ENCODE measurements around the gene FAM169A.
"Not testable (repeated sequence)": the region's sequence is repeated elsewhere in the genome, so short reads cannot be mapped to it uniquely, and the experiment has no call there.

Gene FAM169A

DNA sequence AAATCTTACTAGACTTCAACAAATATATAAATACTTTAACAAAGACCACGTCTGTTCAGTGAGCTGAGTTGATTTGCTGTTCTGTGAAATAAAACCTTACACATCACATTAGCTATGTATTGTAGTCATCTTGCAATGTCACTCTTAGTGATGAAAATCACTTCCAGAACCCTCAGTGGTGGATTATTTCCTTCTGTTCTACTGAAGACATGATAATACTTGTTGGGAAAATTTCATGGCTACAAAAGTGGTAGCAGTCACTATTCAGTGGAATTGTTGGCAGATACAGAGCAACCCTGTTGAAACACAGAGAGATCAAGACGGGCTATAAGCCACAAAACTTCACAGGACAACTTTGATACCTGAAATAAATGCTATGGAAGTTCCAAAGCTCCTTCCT is 26.7 kb upstream of the FAM169A start:
- TF ChIP-seq, protein P1, sequence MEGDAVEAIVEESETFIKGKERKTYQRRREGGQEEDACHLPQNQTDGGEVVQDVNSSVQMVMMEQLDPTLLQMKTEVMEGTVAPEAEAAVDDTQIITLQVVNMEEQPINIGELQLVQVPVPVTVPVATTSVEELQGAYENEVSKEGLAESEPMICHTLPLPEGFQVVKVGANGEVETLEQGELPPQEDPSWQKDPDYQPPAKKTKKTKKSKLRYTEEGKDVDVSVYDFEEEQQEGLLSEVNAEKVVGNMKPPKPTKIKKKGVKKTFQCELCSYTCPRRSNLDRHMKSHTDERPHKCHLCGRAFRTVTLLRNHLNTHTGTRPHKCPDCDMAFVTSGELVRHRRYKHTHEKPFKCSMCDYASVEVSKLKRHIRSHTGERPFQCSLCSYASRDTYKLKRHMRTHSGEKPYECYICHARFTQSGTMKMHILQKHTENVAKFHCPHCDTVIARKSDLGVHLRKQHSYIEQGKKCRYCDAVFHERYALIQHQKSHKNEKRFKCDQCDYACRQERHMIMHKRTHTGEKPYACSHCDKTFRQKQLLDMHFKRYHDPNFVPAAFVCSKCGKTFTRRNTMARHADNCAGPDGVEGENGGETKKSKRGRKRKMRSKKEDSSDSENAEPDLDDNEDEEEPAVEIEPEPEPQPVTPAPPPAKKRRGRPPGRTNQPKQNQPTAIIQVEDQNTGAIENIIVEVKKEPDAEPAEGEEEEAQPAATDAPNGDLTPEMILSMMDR (conservative IDR thresholded peaks at IDR 0.05; ENCODE audit: low read depth, low read length), result no peak
- Histone ChIP-seq H3K4me1 (ENCODE audit: low read depth, poor library complexity, severe bottlenecking) (no peaks in the 10 kb centered on the region), H2AFZ (ENCODE audit: low read depth) (no peak overlapping the region), H4K20me1 (ENCODE audit: insufficient read depth) (no peaks in the 10 kb centered on the region), H3K9ac (no peak overlapping the region), H3K79me2 (ENCODE audit: insufficient read depth, low read depth) (no peaks in the 10 kb centered on the region), H3K27ac (no peak overlapping the region), H3K4me3 (IDR thresholded peaks at IDR 0.05; ENCODE audit: insufficient read depth, low read depth, low read length) (no peak overlapping the region), H3K4me2 (no peak overlapping the region), H3K36me3 (ENCODE audit: insufficient read depth) (no peaks in the 10 kb centered on the region), H3K27me3 (ENCODE audit: insufficient read depth, low read depth) (no peaks in the 10 kb centered on the region)

GRCh38 chr5:74889523-74890105 is 23.4 kb upstream of the FAM169A start:
- no peak overlapping the region for H3K9ac ChIP-seq
- H3K27ac ChIP-seq, result no peak overlapping the region
- H3K36me3 ChIP-seq (ENCODE audit: insufficient read depth), result no peaks in the 10 kb centered on the region
- H3K79me2 ChIP-seq (ENCODE audit: insufficient read depth, low read depth), result no peaks in the 10 kb centered on the region
- H3K4me3 ChIP-seq (IDR thresholded peaks at IDR 0.05; ENCODE audit: insufficient read depth, low read depth, low read length), result no peak overlapping the region
- H4K20me1 ChIP-seq (ENCODE audit: insufficient read depth), result no peaks in the 10 kb centered on the region
- no peaks in the 10 kb centered on the region for H3K4me1 ChIP-seq (ENCODE audit: low read depth, poor library complexity, severe bottlenecking)
- H2AFZ ChIP-seq (ENCODE audit: low read depth), result no peak overlapping the region
- TF ChIP-seq, protein P1 (conservative IDR thresholded peaks at IDR 0.05; ENCODE audit: low read depth, low read length), result no peak
- H3K27me3 ChIP-seq (ENCODE audit: insufficient read depth, low read depth), result no peaks in the 10 kb centered on the region
- no peak overlapping the region for H3K4me2 ChIP-seq

DNA sequence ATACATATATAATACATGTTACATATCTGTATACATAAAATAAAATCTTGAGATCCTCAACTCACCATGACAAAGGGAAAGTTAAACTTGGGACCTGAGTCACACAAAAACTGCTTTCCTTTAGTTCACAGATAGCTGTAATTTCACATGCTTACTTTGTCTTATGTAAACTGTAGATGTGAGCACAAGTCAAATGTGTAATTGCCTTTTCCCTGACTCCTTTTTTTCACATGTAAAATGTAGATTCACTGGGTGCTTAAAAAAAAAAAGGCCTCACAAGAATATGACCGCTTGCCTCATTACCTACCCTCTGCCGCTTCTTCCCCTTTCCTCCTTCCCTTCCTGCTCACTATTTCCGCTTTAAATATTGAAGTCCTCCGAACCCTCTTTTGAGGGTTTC is 21.9 kb upstream of the FAM169A start:
- Histone ChIP-seq H4K20me1 (ENCODE audit: insufficient read depth) (no peaks in the 10 kb centered on the region), H3K4me3 (IDR thresholded peaks at IDR 0.05; ENCODE audit: insufficient read depth, low read depth, low read length) (no peak overlapping the region), H3K79me2 (ENCODE audit: insufficient read depth, low read depth) (no peaks in the 10 kb centered on the region), H3K4me1 (ENCODE audit: low read depth, poor library complexity, severe bottlenecking) (no peaks in the 10 kb centered on the region), H3K9ac (no peak overlapping the region), H3K4me2 (no peak overlapping the region), H3K27me3 (ENCODE audit: insufficient read depth, low read depth) (no peaks in the 10 kb centered on the region), H3K36me3 (ENCODE audit: insufficient read depth) (no peaks in the 10 kb centered on the region), H2AFZ (ENCODE audit: low read depth) (no peak overlapping the region), H3K27ac (no peak overlapping the region)
- TF ChIP-seq, protein P1 (conservative IDR thresholded peaks at IDR 0.05; ENCODE audit: low read depth, low read length), result no peak

DNA sequence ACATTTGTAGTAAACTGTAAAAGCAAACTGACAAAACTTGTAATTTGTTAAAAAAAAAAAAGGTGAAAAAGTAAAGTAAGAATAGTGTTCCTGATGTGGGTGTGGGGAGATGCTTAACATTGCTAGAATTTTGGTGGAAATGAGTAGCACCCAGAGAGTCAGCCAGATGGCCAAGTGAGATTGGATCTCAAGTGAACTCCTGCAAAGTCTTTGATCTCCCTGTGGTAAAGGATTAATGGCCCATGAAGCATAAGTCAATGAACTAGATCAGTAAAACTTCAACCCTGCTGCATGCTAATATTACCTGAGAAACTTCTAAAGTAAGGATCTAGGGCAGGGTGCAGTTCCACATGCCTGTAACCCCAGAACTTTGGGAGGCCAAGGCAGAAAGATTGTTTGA is 19.0 kb upstream of the FAM169A start:
- H3K27ac ChIP-seq, result no peak overlapping the region
- TF ChIP-seq, protein P1 (conservative IDR thresholded peaks at IDR 0.05; ENCODE audit: low read depth, low read length), result no peak
- no peaks in the 10 kb centered on the region for H3K79me2 ChIP-seq (ENCODE audit: insufficient read depth, low read depth)
- H3K36me3 ChIP-seq (ENCODE audit: insufficient read depth), result no peaks in the 10 kb centered on the region
- no peak overlapping the region for H3K9ac ChIP-seq
- H3K4me1 ChIP-seq (ENCODE audit: low read depth, poor library complexity, severe bottlenecking), result no peaks in the 10 kb centered on the region
- H4K20me1 ChIP-seq (ENCODE audit: insufficient read depth), result no peaks in the 10 kb centered on the region
- H3K27me3 ChIP-seq (ENCODE audit: insufficient read depth, low read depth), result no peaks in the 10 kb centered on the region
- no peak overlapping the region for H3K4me3 ChIP-seq (IDR thresholded peaks at IDR 0.05; ENCODE audit: insufficient read depth, low read depth, low read length)
- no peak overlapping the region for H2AFZ ChIP-seq (ENCODE audit: low read depth)
- no peak overlapping the region for H3K4me2 ChIP-seq

DNA sequence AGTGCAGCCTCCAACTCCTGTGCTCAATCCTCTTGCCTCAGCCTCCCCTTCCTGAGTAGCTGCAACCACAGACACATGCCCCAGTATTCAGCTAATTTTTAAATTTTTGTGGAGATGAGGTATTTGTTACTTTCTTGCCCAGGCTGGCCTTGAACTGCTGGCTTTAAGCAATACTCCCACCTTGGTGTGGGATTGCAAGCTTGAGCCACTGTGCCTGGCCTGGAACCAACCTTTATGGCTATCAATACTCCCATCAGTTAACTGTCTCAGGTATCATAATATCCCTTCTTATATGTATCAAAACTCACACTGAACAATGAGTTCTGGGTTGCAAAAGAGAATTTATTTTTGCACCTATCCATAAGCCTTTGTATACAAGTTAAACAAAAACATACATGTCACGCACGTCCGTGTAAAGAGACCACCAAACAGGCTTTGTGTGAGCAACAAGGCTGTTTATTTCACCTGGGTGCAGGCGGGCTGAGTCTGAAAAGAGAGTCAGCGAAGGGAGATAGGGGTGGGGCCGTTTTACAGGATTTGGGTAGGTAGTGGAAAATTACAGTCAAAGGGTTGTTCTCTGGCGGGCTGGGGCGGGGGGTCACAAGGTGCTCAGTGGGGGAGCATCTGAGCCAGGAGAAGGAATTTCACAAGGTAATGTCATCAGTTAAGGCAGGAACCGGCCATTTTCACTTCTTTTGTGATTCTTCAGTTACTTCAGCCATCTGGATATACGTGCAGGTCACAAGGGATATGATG is 16.4 kb upstream of the FAM169A start:
- not testable (repeated sequence) for H4K20me1 ChIP-seq (ENCODE audit: insufficient read depth); H2AFZ ChIP-seq (ENCODE audit: low read depth); H3K4me3 ChIP-seq (IDR thresholded peaks at IDR 0.05; ENCODE audit: insufficient read depth, low read depth, low read length); H3K4me2 ChIP-seq; H3K9ac ChIP-seq; H3K36me3 ChIP-seq (ENCODE audit: insufficient read depth); H3K4me1 ChIP-seq (ENCODE audit: low read depth, poor library complexity, severe bottlenecking); H3K79me2 ChIP-seq (ENCODE audit: insufficient read depth, low read depth); H3K27ac ChIP-seq; H3K27me3 ChIP-seq (ENCODE audit: insufficient read depth, low read depth)

All from KMS-11 (cell line).